HTERT RPE-1 (cell line): ENCODE measurements around the gene HSPB6.

ENCODE experiments used
- in situ Hi-C: fragments of 300-500 bp; cut with MboI; formaldehyde crosslinking; loops from 4 replicates; pipeline ENCODE4 v1.14.3; 2020; ENCODE audit warnings: low sequenced_read_pairs

HSPB6 gene

DNA sequence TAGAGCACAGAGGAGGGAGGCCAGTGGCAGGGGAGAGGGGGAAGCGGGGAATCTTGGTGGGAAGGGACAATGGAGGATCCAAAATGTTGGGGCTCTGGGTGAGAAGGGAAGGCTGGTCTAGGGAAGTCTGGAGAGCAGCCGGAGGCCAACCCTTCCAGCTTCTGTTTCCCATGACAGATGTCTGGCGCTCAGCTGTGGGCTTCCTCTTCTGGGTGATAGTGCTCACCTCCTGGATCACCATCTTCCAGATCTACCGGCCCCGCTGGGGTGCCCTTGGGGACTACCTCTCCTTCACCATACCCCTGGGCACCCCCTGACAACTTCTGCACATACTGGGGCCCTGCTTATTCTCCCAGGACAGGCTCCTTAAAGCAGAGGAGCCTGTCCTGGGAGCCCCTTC, 10.3 kb downstream of the HSPB6 start:
- in situ Hi-C loops, result no loop called here

- in situ Hi-C loops, result no loop called here
Measured at GRCh38 chr19:35746087-35746462, 10.8 kb downstream of the HSPB6 start.

DNA sequence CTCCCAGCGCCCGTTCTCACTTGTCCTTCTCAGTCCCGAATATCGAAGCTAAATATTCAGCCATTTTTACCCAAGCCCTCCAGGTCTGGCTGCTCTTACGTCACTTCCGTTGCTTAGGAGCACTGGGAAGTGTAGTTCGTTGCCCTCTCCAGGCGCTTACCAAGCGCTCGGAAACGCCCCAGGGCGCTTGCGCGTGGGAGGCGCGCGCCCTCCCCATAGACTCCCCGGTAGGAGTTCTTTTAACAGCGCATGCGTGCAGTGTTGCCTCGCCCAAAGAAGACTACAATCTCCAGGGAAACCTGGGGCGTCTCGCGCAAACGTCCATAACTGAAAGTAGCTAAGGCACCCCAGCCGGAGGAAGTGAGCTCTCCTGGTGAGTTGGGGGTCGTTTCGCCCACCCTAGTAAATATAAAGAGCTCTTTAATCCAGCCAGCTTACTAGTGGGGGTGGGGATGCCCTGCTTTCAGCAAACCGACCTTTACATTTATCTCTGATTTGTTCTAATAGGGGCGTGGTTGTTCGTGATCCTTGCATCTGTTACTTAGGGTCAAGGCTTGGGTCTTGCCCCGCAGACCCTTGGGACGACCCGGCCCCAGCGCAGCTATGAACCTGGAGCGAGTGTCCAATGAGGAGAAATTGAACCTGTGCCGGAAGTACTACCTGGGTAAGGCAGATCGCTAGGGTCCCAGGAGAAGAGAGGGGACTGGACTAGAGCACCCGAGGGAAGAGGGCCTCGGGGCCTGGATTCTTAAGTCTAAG, 11.3 kb downstream of the HSPB6 start, which contains the start of the genes PSENEN and U2AF1L4:
TSS of gene PSENEN (plus strand) at position 324 of the 759 bp plus-strand sequence. CDS start at position 604, 280 bp downstream.
TSS of gene U2AF1L4 (minus strand) at position 91 of the 759 bp plus-strand sequence. CDS start at position 64, 27 bp downstream.
- in situ Hi-C loops, result no loop called here

- in situ Hi-C loops, result no loop called here
Measured at GRCh38 chr19:35744430-35745327, 12.2 kb downstream of the HSPB6 start.

GRCh38 chr19:35743640-35744429, 13.0 kb downstream of the HSPB6 start:
- in situ Hi-C loops, result no loop called here

DNA sequence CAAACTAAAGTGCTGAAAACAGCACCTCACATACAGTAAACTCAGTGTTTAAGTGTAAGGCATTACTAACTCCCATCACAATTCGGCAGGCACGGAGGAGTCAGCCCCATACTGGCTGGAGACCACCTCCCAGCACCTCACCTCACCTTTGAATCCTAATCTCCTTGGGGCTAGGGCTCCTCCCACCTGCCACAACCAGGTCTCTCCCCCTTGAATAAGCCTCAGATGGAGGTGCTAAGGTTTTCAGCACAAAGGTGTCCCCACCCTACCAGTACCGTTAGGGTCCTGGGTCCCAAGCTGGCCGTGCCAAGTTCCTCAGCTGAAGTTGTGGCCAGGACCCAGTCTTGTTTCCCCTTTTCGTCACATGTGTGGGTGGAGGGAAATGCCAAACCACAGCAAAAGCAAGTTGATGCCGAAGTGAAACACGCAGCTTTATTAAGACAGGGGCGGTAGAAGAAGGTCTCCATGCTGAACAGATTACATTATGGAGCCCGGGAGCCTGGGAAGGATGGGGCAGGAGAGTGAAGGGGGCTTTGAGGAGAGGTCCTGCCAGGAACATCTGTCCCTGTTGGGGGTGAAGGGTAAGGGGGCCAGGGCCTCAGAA, 14.6 kb downstream of the HSPB6 start, which contains the start of gene IGFLR1:
TSS of gene IGFLR1 (minus strand) at position 332 of the 604 bp plus-strand sequence. CDS start 1,272 bp downstream, outside the sequence.
- in situ Hi-C loops, result no loop called here

GRCh38 chr19:35741203-35741515, 15.7 kb downstream of the HSPB6 start:
- in situ Hi-C loops, result no loop called here

GRCh38 chr19:35740423-35741202, 16.2 kb downstream of the HSPB6 start:
- in situ Hi-C loops, result no loop called here

DNA sequence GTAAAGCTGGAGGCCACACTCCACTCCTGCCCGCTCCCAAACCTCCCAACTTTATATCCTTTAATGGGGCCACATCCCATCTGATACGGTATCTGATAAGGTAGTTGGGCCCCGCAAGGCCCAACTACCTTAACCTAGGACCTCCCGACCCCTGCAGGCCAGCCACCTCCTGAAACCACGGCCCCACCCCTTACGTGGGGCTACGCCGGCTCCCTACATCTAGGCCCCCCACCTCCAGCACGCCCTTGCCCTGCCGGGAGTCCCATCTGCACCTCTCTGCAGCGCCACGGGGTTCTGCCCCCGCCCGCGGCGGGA, 16.8 kb downstream of the HSPB6 start:
- in situ Hi-C loops, result no loop called here

GRCh38 chr19:35739275-35740107, 17.3 kb downstream of the HSPB6 start:
- in situ Hi-C loops, result no loop called here

DNA sequence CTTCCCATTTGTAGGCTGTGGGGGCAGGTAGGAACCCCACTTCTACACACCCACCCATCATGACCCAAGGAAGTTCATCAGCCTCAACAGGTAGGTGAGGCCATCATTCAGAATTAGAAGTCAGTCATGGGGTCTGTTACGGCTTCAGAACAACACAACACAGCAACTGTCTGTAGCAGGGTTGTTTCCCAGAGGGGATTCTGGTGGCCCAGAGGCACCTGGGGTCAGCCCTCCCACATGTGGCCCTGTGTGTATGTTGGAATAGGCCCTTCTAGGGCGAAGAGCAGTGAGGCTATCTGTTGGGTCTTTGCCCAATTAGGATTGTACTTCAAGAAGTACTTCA, 18.0 kb downstream of the HSPB6 start:
- in situ Hi-C loops, result no loop called here

- in situ Hi-C loops, result no loop called here
Measured at GRCh38 chr19:35738021-35738886, 18.6 kb downstream of the HSPB6 start.

DNA sequence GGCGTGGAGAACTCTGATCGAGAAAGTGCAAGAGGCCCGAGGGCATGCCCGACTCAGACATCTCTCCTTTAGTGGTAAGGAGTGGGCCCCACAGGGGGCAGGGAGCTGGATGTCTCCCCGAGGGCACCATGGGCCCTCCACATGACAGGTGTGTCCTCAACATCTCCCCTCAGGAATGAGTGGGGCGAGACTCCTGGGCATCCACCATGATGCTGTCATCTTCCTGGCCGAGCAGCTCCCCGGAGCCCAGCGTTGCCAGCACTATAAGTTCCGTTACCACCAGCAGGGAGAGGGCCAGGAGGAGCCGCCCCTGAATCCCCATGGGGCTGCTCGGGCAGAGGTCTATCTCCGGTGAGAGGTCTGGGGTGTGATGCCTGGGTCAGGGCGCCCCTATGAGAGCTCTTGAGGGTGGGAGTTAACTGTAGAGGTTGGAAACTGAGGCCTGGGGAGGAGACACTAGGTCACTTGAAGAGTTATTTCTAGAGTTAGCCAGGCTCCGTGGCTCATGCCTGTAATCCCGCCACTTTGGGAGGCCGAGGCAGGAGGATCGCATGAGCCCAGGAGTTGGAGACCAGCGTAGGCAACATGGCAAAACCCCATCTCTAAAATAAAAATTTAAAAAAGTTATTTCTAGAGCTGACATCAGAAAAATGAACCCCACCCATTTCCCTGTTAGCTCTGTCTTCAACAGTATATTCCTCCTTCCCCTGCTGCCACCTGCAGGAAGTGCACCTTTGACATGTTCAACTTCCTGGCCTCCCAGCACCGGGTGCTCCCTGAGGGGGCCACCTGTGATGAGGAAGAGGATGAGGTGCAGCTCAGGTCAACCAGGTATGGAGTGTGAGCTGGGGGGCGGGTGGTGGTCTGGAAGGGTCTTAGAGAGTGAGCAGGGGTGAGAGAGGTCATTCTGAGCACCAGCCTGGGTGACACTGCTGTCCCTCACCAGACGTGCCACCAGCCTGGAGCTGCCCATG, 19.6 kb downstream of the HSPB6 start:
- in situ Hi-C loops, result no loop called here

GRCh38 chr19:35734889-35735288, 21.9 kb downstream of the HSPB6 start:
- in situ Hi-C loops, result no loop called here

GRCh38 chr19:35734273-35734672, 22.6 kb downstream of the HSPB6 start:
- in situ Hi-C loops, result no loop called here

- in situ Hi-C loops, result no loop called here
Measured at GRCh38 chr19:35733180-35734125, 23.4 kb downstream of the HSPB6 start.
